ENCODE data around the gene PRR36. TPM values are rescaled to one million over a fixed set of nuclear protein-coding genes. Genes with fewer than 3 reads are reported as not detected.

Gene PRR36
- total and polyA plus RNA-seq, 11 donors, result 0.01 to 0.27 (median 0.08) TPM; not detected in 4

DNA sequence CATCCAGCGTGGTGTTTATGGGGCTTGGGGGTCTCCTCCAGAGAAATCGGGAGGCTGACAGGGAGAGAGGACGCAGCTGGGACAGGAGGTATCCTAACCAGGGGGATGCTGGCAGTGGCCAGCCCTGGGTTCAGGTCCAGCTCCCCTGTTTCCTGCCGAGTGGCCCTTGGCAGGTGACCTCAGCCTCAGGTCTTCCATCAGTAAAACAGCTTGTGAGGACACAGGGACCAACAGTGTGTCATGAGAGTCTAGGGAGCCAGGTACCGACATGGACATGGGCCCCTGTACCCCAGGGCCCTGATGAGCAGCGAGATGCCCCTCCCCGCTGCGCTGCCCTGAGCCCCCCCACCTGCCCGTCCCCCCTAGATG lies 24.6 kb downstream of the PRR36 start:
- Histone ChIP-seq H3K4me1 (peaks cover 0 to 21% (median 4%) of the 10 kb centered on the region in 12 donors), H3K9me3 (no peaks in the 10 kb centered on the region), H3K4me3 (no peak overlapping the region), H3K27me3 (no peaks in the 10 kb centered on the region), H3K27ac (no peak overlapping the region), H3K36me3 (peaks cover 0 to 13% (median 0%) of the 10 kb centered on the region in 9 donors)
- ATAC-seq (no peak), DNase-seq (no peak)
- WGBS, 4 donors, result 86 to 97% (median 92%) methylated on average over 4 to 9 of the region's 9 CpGs
- intact Hi-C loops (cut with DNase I), result no loop called here
- TF ChIP-seq, protein P1, sequence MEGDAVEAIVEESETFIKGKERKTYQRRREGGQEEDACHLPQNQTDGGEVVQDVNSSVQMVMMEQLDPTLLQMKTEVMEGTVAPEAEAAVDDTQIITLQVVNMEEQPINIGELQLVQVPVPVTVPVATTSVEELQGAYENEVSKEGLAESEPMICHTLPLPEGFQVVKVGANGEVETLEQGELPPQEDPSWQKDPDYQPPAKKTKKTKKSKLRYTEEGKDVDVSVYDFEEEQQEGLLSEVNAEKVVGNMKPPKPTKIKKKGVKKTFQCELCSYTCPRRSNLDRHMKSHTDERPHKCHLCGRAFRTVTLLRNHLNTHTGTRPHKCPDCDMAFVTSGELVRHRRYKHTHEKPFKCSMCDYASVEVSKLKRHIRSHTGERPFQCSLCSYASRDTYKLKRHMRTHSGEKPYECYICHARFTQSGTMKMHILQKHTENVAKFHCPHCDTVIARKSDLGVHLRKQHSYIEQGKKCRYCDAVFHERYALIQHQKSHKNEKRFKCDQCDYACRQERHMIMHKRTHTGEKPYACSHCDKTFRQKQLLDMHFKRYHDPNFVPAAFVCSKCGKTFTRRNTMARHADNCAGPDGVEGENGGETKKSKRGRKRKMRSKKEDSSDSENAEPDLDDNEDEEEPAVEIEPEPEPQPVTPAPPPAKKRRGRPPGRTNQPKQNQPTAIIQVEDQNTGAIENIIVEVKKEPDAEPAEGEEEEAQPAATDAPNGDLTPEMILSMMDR (IDR thresholded peaks at IDR 0.05), result no peak
- no peak for TF ChIP-seq POLR2A (IDR thresholded peaks at IDR 0.05)

DNA sequence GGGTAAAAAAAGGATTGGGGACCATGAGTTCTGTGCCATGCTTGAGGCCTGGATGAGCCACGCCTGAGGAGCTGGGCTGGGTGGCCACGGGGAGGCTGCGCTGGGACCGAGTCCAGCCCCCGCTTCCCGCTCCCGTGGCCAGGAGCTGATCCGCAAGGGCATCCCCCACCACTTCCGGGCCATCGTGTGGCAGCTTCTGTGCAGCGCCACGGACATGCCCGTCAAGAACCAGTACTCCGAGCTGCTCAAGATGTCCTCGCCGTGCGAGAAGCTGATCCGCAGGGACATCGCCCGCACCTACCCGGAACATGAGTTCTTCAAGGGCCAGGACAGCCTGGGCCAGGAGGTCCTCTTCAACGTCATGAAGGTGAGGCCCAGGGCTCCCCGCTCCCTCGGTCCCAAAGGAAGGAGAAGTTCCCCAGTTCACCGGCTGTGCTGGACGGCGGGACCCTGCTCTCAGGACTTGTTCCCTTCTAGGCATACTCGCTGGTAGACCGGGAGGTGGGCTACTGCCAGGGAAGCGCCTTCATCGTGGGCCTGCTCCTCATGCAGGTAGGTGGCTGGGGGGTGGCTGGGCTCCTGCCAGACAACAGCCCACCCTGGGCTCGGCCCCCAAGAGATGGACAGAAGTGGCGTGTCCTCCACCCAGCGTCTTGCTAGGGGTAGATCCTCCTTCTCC lies 25.3 kb downstream of the PRR36 start:
- intact Hi-C loops (cut with DNase I), result no loop called here
- ATAC-seq (no peak), DNase-seq (peak in 1 of 5 donors; percentile 15)
- TF ChIP-seq POLR2A (IDR thresholded peaks at IDR 0.05), result no peak
- TF ChIP-seq, protein P1 (IDR thresholded peaks at IDR 0.05), result no peak
- Histone ChIP-seq H3K9me3 (no peaks in the 10 kb centered on the region), H3K4me1 (peaks cover 0 to 21% (median 4%) of the 10 kb centered on the region in 12 donors), H3K4me3 (no peak overlapping the region), H3K27ac (no peak overlapping the region), H3K36me3 (peaks cover 0 to 13% (median 0%) of the 10 kb centered on the region in 9 donors), H3K27me3 (no peaks in the 10 kb centered on the region)
- 90 to 96% (median 91%) methylated on average over 5 to 34 of the region's 34 CpGs for WGBS, 4 donors

DNA sequence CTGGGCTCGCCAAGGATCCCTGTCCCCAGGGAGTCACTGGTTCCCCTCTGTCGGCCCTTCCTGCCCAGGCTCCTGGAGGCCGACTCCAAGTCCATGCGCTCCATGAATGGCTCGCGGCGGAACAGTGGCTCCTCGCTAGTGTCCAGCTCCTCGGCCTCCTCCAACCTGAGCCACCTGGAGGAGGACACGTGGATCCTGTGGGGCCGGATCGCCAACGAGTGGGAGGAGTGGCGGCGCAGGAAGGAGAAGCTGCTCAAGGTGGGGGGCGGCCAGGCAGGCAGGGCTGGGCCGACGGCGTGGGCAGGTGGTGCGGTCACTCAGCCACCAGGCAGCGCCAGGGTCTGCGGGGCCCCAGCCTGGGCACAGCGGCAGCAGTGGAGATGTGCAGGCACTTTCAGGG lies 26.5 kb downstream of the PRR36 start:
- WGBS, 4 donors, result 85 to 93% (median 92%) methylated on average over 10 to 23 of the region's 23 CpGs
- H3K4me3 ChIP-seq, result no peak overlapping the region
- no peak for ATAC-seq
- H3K27ac ChIP-seq, result no peak overlapping the region
- peak in 1 of 5 donors; percentile 14 for DNase-seq
- TF ChIP-seq, protein P1 (IDR thresholded peaks at IDR 0.05), result no peak
- intact Hi-C loops (cut with DNase I), result no loop called here
- no peaks in the 10 kb centered on the region for H3K27me3 ChIP-seq
- H3K36me3 ChIP-seq, result peaks cover 0 to 13% (median 0%) of the 10 kb centered on the region in 9 donors
- H3K4me1 ChIP-seq, result peaks cover 0 to 13% (median 0%) of the 10 kb centered on the region in 12 donors
- H3K9me3 ChIP-seq, result no peaks in the 10 kb centered on the region

DNA sequence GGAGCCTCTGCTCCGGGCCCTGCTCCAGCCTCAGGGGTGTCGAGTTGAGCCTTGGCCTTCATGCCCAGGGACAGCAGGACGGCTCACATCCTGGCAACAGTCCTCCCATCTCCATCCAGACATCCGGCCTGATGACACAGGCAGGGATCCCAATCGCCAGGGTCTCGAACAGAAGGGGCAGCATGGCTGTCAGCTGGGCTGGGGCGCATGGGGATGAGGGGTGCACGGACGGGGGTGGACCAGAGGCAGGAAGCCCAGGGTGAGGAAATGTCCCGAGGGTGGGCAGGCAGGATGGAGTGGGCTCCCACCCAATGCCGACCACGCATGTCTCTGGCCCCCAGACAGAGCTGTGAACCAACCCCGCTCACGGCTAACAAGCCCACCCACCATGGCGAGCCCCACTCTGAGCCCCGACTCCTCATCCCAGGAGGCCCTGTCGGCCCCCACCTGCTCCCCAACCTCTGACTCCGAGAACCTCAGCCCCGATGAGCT lies 28.0 kb downstream of the PRR36 start:
- Histone ChIP-seq H3K9me3 (no peaks in the 10 kb centered on the region), H3K4me1 (peaks cover 0 to 13% (median 0%) of the 10 kb centered on the region in 12 donors), H3K4me3 (no peak overlapping the region), H3K27ac (no peak overlapping the region), H3K27me3 (no peaks in the 10 kb centered on the region), H3K36me3 (peaks cover 0 to 13% (median 0%) of the 10 kb centered on the region in 9 donors)
- TF ChIP-seq, protein P1 (IDR thresholded peaks at IDR 0.05), result no peak
- no peak for TF ChIP-seq POLR2A (IDR thresholded peaks at IDR 0.05)
- ATAC-seq (no peak), DNase-seq (no peak)
- WGBS, 4 donors, result 82 to 91% (median 88%) methylated on average over 6 to 19 of the region's 19 CpGs
- intact Hi-C loops (cut with DNase I), result no loop called here
